BJ (cell line): ENCODE measurements around the gene RUFY2. TPM values are rescaled to one million over a fixed set of nuclear protein-coding genes. Genes with fewer than 3 reads are reported as not detected.
A peak's percentile ranks its signal among the peaks of the same experiment; 100 is the strongest.
"Not testable (repeated sequence)": the region's sequence is repeated elsewhere in the genome, so short reads cannot be mapped to it uniquely, and the experiment has no call there.

ENCODE experiments used
- CTCF ChIA-PET: fragments of 350-600 bp; formaldehyde crosslinking; extraction: SDS; loops from one replicate; lab custom pipeline; 2021; ENCODE audit warnings: antibody characterized with exemption, inconsistent platforms; lab: Yijun Ruan, JAX
- POLR2A ChIA-PET: fragments of 300-600 bp; sonication (Branson Sonifier 250); formaldehyde crosslinking; extraction: SDS; loops from one replicate; lab custom pipeline; 2021; ENCODE audit warnings: antibody characterized with exemption; lab: Charles Lee
- DNase-seq: peaks from one replicate; pipeline ENCODE4 v3.0.0-alpha.2; 2011; ENCODE audit warnings: low read depth
- H3K27me3 ChIP-seq: 2 replicates; pipeline ENCODE4 v1.6.0; 2011; ENCODE audit warnings: low read length; ENCODE audit not compliant: control insufficient read depth, insufficient read depth
- H3K36me3 ChIP-seq: 2 replicates; pipeline ENCODE4 v1.5.1; 2011; ENCODE audit warnings: low read length; ENCODE audit not compliant: control insufficient read depth, insufficient read depth
- H3K4me3 ChIP-seq: 2 replicates; pipeline ENCODE4 v1.5.1; 2011; ENCODE audit warnings: low read depth, mild to moderate bottlenecking, control low read depth, low read length
- polyA plus RNA-seq: library from polyadenylated mRNA; depleted of rRNA; stranded (reverse); fragments of >200 nt; gene quantifications from 2 replicates; pipeline ENCODE4 v1.2.3, GENCODE V29; 2011
- TF ChIP-seq, protein P1 (sequence below): IDR thresholded peaks from 2 replicates; pipeline ENCODE4 v1.5.1; 2011; ENCODE audit warnings: low read depth, mild to moderate bottlenecking, control low read depth, inconsistent platforms, low read length, moderate library complexity; ENCODE audit not compliant: insufficient read depth

RUFY2 gene
- polyA plus RNA-seq, 1 experiment, result 6.7 TPM

GRCh38 chr10:68327889-68328786 is 78.9 kb downstream of the RUFY2 start:
- CTCF ChIA-PET, result interaction anchor here (0.7 to 2.0 kb wide), 2 partner anchors 26 to 881 kb away, joined by 3 to 8 read pairs; no protein-coding TSS in a partner anchor
- peak; percentile 57 for DNase-seq
- POLR2A ChIA-PET, result no interaction called here
- Histone ChIP-seq H3K4me3 (0 out of 2 replicates have a peak overlapping the region, but pooled peaks have one; percentile 2), H3K36me3 (no peaks in the 10 kb centered on the region), H3K27me3 (no peaks in the 10 kb centered on the region)
- TF ChIP-seq, protein P1, sequence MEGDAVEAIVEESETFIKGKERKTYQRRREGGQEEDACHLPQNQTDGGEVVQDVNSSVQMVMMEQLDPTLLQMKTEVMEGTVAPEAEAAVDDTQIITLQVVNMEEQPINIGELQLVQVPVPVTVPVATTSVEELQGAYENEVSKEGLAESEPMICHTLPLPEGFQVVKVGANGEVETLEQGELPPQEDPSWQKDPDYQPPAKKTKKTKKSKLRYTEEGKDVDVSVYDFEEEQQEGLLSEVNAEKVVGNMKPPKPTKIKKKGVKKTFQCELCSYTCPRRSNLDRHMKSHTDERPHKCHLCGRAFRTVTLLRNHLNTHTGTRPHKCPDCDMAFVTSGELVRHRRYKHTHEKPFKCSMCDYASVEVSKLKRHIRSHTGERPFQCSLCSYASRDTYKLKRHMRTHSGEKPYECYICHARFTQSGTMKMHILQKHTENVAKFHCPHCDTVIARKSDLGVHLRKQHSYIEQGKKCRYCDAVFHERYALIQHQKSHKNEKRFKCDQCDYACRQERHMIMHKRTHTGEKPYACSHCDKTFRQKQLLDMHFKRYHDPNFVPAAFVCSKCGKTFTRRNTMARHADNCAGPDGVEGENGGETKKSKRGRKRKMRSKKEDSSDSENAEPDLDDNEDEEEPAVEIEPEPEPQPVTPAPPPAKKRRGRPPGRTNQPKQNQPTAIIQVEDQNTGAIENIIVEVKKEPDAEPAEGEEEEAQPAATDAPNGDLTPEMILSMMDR, result no peak

DNA sequence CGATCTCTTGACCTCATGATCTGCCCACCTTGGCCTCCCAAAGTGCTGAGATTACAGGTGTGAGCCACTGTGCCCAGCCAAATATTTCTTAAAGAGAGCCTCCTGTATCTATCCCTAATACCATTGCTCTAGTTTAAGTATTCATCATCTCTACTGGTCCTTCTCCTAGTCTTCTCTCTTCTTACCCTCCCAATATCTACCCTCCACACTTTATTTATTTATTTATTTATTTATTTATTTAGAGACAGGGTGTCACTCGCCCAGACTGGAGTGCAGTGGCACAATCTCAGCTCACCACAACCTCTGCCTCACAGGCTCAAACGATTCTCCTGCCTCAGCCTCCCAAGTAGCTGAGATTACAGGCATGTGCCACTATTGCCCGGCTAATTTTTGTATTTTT is 82.7 kb downstream of the RUFY2 start:
- H3K36me3 ChIP-seq, H3K27me3 ChIP-seq, POLR2A ChIA-PET, H3K4me3 ChIP-seq, DNase-seq: not testable (repeated sequence)
- CTCF ChIA-PET, result interaction anchor here (0.9 kb wide), 1 partner anchor 18 kb away, joined by 4 read pairs; no protein-coding TSS in a partner anchor

DNA sequence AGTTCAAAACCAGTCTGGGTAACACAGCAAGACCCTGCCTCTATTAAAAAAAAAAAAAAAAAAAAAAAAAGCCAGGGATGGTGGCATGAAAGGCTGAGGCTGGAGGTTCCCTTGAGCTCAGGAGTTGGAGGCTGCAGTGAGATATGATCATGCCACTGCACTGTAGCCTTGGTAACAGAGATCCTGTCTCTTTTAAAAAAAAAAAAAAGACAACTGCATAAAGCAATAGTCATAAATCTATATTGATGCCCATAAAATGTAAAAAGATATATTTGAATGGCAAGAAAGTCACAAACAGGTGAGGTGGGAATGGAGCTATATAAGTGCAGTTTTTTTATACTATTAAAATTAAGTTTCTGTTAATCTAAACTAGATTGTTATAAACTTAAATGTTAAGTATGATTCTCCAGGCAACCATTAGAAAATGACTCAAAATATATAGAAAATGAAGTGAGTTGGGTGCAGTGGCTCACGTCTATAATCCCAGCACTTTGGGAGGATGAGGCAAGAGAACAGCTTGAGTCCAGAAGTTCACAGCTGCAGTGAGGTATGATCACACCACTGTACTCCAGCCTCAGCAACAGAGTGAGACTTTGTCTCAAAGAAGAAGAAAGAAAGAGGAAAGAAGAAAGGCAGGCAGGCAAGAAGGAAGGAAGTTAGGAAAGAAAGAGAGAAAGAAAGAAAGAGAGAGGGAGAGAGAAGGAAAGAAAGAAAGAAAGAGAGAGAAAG is 88.6 kb downstream of the RUFY2 start:
- H3K27me3 ChIP-seq, result no peaks in the 10 kb centered on the region
- no peak overlapping the region for H3K4me3 ChIP-seq
- TF ChIP-seq, protein P1, result no peak
- POLR2A ChIA-PET, result no interaction called here
- no peaks in the 10 kb centered on the region for H3K36me3 ChIP-seq
- CTCF ChIA-PET, result interaction anchor here (0.8 to 1.4 kb wide), 2 partner anchors 11 to 16 kb away, joined by 3 to 4 read pairs; no protein-coding TSS in a partner anchor
- no peak for DNase-seq

DNA sequence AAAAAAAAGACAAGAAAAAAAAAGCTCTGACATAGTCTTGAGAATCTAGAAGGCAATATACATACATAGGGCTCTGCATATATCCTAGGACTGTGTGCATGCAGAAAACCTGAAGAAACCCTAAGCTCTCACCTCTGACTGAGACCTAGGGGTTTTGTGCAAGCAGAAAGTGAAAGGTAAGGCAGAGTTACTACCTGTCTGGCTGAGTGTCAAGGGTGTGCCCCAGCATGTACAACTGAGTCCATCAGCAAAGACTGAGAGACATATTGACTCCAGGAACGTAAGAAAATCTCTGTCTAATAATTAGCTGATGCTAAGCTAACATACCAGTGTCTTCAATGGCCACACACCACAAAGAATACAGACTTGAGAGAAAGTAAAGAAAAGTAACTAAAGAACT is 91.5 kb downstream of the RUFY2 start:
- POLR2A ChIA-PET, result interaction anchor here (0.7 kb wide), 1 partner anchor 16 kb away, joined by 7 read pairs; no protein-coding TSS in a partner anchor

GRCh38 chr10:68314930-68315329 is 92.1 kb downstream of the RUFY2 start:
- CTCF ChIA-PET, result interaction anchor here (0.7 to 4.6 kb wide), 3 partner anchors 12 to 140 kb away, joined by 3 to 25 read pairs (median 3); no protein-coding TSS in a partner anchor
- not testable (repeated sequence) for H3K36me3 ChIP-seq, H3K27me3 ChIP-seq, H3K4me3 ChIP-seq, DNase-seq
- POLR2A ChIA-PET, result interaction anchor here (0.7 kb wide), 1 partner anchor 17 kb away, joined by 7 read pairs; no protein-coding TSS in a partner anchor

More for the DNA sequence above, 91.5 kb downstream of the RUFY2 start:
- no peak overlapping the region for H3K4me3 ChIP-seq
- CTCF ChIA-PET, result interaction anchor here (0.6 to 4.6 kb wide), 4 partner anchors 10 to 103 kb away, joined by 3 to 25 read pairs (median 3); no protein-coding TSS in a partner anchor
- TF ChIP-seq, protein P1, result no peak
- no peaks in the 10 kb centered on the region for H3K27me3 ChIP-seq
- DNase-seq, result no peak
- no peaks in the 10 kb centered on the region for H3K36me3 ChIP-seq
